GM12892 (cell line): ENCODE results near the gene WDR70.
A peak's percentile ranks its signal among the peaks of the same experiment; 100 is the strongest.

Experiments
- DNase-seq: peaks from one replicate; pipeline ENCODE4 v3.0.0; 2011; ENCODE audit not compliant: insufficient read length
- FAIRE-seq: peaks from 2 replicates; lab custom pipeline; 2011; peaks lifted over from hg19 to GRCh38; lab: Jason Lieb, UNC
- POLR2A ChIP-seq: IDR thresholded peaks from 2 replicates; pipeline ENCODE4 v1.6.1; 2011; ENCODE audit warnings: low read depth, low read length, control low read depth
- POLR2AphosphoS5 ChIP-seq: IDR thresholded peaks from 2 replicates; pipeline ENCODE4 v1.6.1; 2011; ENCODE audit warnings: low read depth, low read length, control low read depth
- TAF1 ChIP-seq: IDR thresholded peaks from 2 replicates; pipeline ENCODE4 v1.6.1; 2011; ENCODE audit warnings: low read depth, mild to moderate bottlenecking, control low read depth, low read length, borderline replicate concordance

The WDR70 gene

DNA sequence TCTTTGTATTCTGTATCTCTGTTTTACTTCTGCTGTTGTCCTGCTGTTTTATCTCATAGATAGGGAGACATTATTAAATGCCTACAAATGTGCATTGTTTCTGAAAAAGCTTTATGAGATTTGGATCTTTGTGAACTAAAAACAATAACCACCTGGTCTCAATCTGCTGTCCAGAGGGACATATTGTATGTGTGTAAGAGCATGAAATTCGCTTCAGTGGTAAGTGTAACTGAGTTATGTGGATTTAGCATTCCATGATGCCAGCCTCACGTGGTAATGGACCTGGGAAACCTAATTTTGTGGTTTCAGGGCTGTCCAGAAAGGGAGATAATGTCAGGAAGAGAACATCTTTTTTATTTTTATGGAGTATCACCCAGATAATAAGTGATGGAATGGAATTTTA is 341.4 kb downstream of the WDR70 start:
- DNase-seq (no peak), FAIRE-seq (no peak)
- no peak for TF ChIP-seq TAF1
- TF ChIP-seq POLR2AphosphoS5, result no peak
- no peak for TF ChIP-seq POLR2A

- DNase-seq (no peak), FAIRE-seq (peak; percentile 81)
- TF ChIP-seq POLR2A (no peak), POLR2AphosphoS5 (no peak), TAF1 (no peak)
Observed at GRCh38 chr5:37721447-37721871, 342.3 kb downstream of the WDR70 start.

GRCh38 chr5:37722236-37723161 is 343.4 kb downstream of the WDR70 start:
- no peak for DNase-seq
- no peak for FAIRE-seq

GRCh38 chr5:37723162-37723961 is 344.2 kb downstream of the WDR70 start:
- no peak for FAIRE-seq
- no peak for DNase-seq
- TF ChIP-seq TAF1, result no peak

More at GRCh38 chr5:37722236-37723161, 343.4 kb downstream of the WDR70 start:
- TF ChIP-seq POLR2AphosphoS5 (no peak), POLR2A (no peak), TAF1 (no peak)

DNA sequence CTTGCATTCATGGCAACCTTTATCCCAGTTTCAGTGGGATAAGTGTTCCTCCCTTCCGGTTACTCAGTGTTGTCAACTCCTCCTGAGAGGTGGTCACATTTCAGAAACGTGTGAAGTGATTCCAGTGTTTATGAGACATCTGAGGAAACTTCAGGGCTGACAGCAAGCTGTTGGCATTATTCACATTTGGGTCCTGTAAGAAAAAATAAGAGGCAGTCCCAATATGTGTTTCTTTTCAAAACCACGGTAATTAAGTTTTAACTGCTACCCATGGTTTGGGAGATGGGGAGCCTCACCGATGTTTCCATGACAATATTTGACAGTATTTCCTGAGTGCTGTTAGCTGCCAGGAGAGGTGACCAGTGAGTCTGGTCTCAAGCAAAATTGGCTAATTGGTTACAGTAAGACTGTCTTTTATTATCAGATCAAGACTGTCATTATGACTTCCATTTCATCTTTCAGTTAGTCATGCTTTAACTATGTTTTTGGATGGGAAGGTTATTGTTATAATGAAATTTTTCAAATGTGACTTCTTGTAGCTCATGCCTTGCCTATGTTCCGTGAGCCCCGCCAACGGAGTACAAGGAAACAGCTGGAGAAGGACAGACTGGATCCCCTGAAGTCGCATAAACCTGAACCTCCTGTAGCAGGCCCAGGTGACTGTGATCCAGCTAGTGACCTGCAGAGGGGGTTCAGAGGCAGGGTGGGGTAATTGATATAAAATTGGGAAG is 345.4 kb downstream of the WDR70 start:
- no peak for FAIRE-seq
- TF ChIP-seq POLR2AphosphoS5, result no peak
- TF ChIP-seq POLR2A, result no peak
- no peak for TF ChIP-seq TAF1
- DNase-seq, result no peak

- no peak for DNase-seq
- TF ChIP-seq POLR2A (no peak), POLR2AphosphoS5 (no peak), TAF1 (no peak)
- FAIRE-seq, result no peak
Observed at GRCh38 chr5:37725185-37725584, 346.1 kb downstream of the WDR70 start.

- TF ChIP-seq POLR2AphosphoS5, result no peak
- DNase-seq, result no peak
- no peak for FAIRE-seq
Observed at GRCh38 chr5:37727238-37727637, 348.1 kb downstream of the WDR70 start.

DNA sequence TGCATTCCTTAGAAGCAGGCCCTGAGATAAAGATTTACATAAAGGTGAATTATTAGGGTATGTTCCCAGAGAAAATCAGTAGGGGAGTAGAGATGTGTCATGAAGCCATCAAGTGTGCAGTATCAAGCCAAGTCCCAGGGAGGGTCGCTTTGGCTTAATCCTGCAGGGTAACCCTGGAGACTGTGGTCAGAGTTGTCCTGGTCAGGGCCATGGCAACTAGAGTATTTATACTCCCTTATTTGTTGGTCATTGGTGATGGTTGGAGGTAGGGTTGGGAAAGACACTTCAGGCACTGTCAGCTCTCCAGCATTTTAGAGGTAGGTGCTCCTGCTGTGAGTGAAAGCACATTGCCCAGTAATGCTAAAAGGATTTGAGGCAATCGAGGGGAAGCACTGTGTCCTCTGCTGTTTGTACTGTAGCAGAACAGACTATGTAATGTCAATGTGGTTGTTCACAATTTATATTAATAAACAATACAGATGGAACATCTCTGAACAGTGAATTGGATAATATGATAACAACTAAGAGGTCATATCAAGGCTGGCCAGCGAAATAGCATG is 351.9 kb downstream of the WDR70 start:
- no peak for FAIRE-seq
- no peak for DNase-seq
- no peak for TF ChIP-seq TAF1
- TF ChIP-seq POLR2AphosphoS5, result no peak
- TF ChIP-seq POLR2A, result no peak

DNA sequence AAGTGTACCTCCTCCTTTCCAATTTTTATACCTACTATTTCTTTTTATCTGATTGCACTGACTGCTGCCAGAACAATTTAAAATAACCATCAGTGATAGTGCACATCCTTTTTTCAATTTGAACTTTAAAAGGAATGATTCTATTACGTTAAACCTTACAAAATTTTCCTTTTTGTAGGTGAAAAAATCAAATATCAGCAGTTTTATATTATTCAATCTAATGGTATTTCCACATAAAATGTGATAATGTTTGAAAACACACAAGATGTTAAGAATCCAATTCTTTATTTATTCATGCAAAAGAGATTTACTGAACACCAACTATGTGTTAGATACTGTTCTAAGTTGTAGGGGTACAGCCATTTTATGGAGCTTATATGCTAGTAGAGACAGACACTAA is 355.0 kb downstream of the WDR70 start:
- DNase-seq (no peak), FAIRE-seq (no peak)
- TF ChIP-seq TAF1, result no peak
- no peak for TF ChIP-seq POLR2A
- TF ChIP-seq POLR2AphosphoS5, result no peak

DNA sequence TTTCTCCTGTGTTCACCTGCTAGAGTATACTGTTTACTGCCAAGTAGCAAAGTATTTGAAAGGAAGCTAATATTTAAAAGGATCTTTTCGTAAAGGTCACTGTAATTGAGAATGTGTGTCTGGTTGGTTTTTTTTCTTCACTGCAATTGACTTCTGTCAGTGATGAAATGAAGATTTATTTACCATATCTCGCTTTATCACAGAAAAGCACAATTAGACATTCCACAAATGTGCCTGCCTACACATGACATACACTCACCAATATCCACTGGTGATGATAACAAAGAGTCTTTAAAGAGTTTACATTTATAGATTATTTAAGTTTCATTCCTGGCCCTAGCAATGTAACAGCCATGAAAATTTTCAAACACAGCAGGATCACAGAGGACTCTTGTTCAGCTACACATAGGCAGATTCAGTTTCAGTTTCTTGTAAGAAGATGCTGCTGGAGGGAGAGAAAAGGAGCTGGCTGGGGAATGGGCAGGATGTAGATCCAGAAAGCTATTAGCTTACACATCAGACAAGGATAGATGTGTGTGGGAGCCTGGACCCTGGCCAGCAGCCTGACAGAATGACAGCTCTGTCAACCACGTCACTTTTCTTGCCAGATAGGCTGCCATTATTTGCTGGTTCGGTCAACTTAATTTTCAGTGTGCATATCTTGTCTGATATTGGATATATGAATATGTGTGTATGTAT is 356.7 kb downstream of the WDR70 start:
- DNase-seq (no peak), FAIRE-seq (no peak)
- TF ChIP-seq POLR2AphosphoS5 (no peak), POLR2A (no peak), TAF1 (no peak)

- FAIRE-seq, result no peak
- no peak for TF ChIP-seq POLR2A
- TF ChIP-seq POLR2AphosphoS5, result no peak
- no peak for TF ChIP-seq TAF1
- no peak for DNase-seq
Observed at GRCh38 chr5:37736397-37736796, 357.3 kb downstream of the WDR70 start.
